GM12892 (cell line): ENCODE results near the gene KBTBD13.

Experiments used
- DNase-seq: peaks from one replicate; pipeline ENCODE4 v3.0.0; 2011; ENCODE audit not compliant: insufficient read length
- FAIRE-seq: peaks from 2 replicates; lab custom pipeline; 2011; peaks lifted over from hg19 to GRCh38; lab: Jason Lieb, UNC
- POLR2A ChIP-seq: IDR thresholded peaks from 2 replicates; pipeline ENCODE4 v1.6.1; 2011; ENCODE audit warnings: low read depth, low read length, control low read depth
- POLR2AphosphoS5 ChIP-seq: IDR thresholded peaks from 2 replicates; pipeline ENCODE4 v1.6.1; 2011; ENCODE audit warnings: low read depth, low read length, control low read depth
- TAF1 ChIP-seq: IDR thresholded peaks from 2 replicates; pipeline ENCODE4 v1.6.1; 2011; ENCODE audit warnings: low read depth, mild to moderate bottlenecking, control low read depth, low read length, borderline replicate concordance

Gene KBTBD13

GRCh38 chr15:65054333-65055200 is 22.0 kb upstream of the KBTBD13 start:
- FAIRE-seq (peak; percentile 84), DNase-seq (peak; percentile 85)
- no peak for TF ChIP-seq TAF1
- TF ChIP-seq POLR2A: no peak
- no peak for TF ChIP-seq POLR2AphosphoS5

- FAIRE-seq (no peak), DNase-seq (no peak)
- TF ChIP-seq TAF1: no peak
- TF ChIP-seq POLR2AphosphoS5: no peak
- no peak for TF ChIP-seq POLR2A
Observed at GRCh38 chr15:65055201-65055870, 21.2 kb upstream of the KBTBD13 start.

- DNase-seq: no peak
- no peak for FAIRE-seq
- TF ChIP-seq POLR2A (no peak), POLR2AphosphoS5 (no peak), TAF1 (no peak)
Observed at GRCh38 chr15:65056106-65056505, 20.4 kb upstream of the KBTBD13 start.

- no peak for FAIRE-seq
- TF ChIP-seq POLR2AphosphoS5: no peak
- no peak for TF ChIP-seq POLR2A
- TF ChIP-seq TAF1: no peak
- DNase-seq: no peak
Observed at GRCh38 chr15:65056868-65057548, 19.5 kb upstream of the KBTBD13 start.

- no peak for FAIRE-seq
- no peak for DNase-seq
- no peak for TF ChIP-seq POLR2A
- TF ChIP-seq TAF1: no peak
- TF ChIP-seq POLR2AphosphoS5: no peak
Observed at GRCh38 chr15:65057549-65057940, 19.0 kb upstream of the KBTBD13 start.

- no peak for FAIRE-seq
- DNase-seq: no peak
- TF ChIP-seq POLR2A (no peak), TAF1 (no peak), POLR2AphosphoS5 (no peak)
Observed at GRCh38 chr15:65058394-65059368, 17.9 kb upstream of the KBTBD13 start.

GRCh38 chr15:65059369-65059750 is 17.2 kb upstream of the KBTBD13 start:
- no peak for FAIRE-seq
- DNase-seq: no peak
- no peak for TF ChIP-seq POLR2A
- TF ChIP-seq TAF1: no peak
- no peak for TF ChIP-seq POLR2AphosphoS5

- FAIRE-seq: no peak
- no peak for TF ChIP-seq POLR2AphosphoS5
- no peak for TF ChIP-seq TAF1
- no peak for TF ChIP-seq POLR2A
Observed at GRCh38 chr15:65059931-65060596, 16.5 kb upstream of the KBTBD13 start.

GRCh38 chr15:65060641-65061397 is 15.7 kb upstream of the KBTBD13 start:
- FAIRE-seq (no peak), DNase-seq (no peak)
- TF ChIP-seq POLR2A (no peak), TAF1 (no peak), POLR2AphosphoS5 (no peak)

More at GRCh38 chr15:65059931-65060596, 16.5 kb upstream of the KBTBD13 start:
- no peak for DNase-seq

- TF ChIP-seq TAF1: no peak
- no peak for TF ChIP-seq POLR2A
- no peak for TF ChIP-seq POLR2AphosphoS5
- no peak for FAIRE-seq
- DNase-seq: no peak
Observed at GRCh38 chr15:65062061-65062460, 14.5 kb upstream of the KBTBD13 start.
